GM13976 (cell line): ENCODE results near the gene DNAJC15.

Source experiments
- DNase-seq: peaks from one replicate; pipeline ENCODE4 v3.0.0; 2012; ENCODE audit warnings: low spot score
- in situ Hi-C: fragments of 300-500 bp; cut with MboI; formaldehyde crosslinking; loops from one replicate; pipeline ENCODE4 v1.12.0; 2022; ENCODE audit warnings: low sequenced_read_pairs, mixed read lengths, inconsistent platforms; ENCODE audit not compliant: unreplicated experiment
- TF ChIP-seq, protein P1 (sequence below): IDR thresholded peaks from 2 replicates; pipeline ENCODE4 v1.5.1; 2012; ENCODE audit warnings: borderline replicate concordance, mild to moderate bottlenecking; ENCODE audit not compliant: insufficient read depth; ENCODE audit errors: extremely low read depth, missing control alignments, control extremely low read depth

The DNAJC15 gene

DNA sequence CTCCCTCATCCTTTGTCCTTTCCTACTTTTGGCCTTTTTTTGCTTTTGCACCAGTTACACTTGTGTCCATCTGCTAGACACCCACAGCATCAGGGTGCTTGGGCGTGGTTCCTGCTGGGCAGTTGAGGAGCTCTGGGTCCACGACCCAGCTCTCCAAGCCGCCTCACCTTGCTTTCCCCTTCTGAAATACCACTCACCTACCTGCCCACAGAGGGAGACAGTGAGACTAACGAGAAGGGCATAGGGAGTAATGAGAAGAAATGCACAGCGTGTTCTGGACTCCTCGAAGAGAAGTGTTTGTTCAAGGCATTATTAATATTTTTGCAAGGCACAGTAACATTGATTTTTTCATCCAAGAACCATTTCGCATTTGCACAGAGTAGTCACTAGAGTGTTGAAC lies 92.9 kb downstream of the DNAJC15 start:
- in situ Hi-C loops, result no loop called here
- TF ChIP-seq, protein P1, sequence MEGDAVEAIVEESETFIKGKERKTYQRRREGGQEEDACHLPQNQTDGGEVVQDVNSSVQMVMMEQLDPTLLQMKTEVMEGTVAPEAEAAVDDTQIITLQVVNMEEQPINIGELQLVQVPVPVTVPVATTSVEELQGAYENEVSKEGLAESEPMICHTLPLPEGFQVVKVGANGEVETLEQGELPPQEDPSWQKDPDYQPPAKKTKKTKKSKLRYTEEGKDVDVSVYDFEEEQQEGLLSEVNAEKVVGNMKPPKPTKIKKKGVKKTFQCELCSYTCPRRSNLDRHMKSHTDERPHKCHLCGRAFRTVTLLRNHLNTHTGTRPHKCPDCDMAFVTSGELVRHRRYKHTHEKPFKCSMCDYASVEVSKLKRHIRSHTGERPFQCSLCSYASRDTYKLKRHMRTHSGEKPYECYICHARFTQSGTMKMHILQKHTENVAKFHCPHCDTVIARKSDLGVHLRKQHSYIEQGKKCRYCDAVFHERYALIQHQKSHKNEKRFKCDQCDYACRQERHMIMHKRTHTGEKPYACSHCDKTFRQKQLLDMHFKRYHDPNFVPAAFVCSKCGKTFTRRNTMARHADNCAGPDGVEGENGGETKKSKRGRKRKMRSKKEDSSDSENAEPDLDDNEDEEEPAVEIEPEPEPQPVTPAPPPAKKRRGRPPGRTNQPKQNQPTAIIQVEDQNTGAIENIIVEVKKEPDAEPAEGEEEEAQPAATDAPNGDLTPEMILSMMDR, result no peak
- no peak for DNase-seq

GRCh38 chr13:43118521-43118920 lies 95.1 kb downstream of the DNAJC15 start:
- in situ Hi-C loops, result no loop called here
- TF ChIP-seq, protein P1, result no peak
- no peak for DNase-seq

DNA sequence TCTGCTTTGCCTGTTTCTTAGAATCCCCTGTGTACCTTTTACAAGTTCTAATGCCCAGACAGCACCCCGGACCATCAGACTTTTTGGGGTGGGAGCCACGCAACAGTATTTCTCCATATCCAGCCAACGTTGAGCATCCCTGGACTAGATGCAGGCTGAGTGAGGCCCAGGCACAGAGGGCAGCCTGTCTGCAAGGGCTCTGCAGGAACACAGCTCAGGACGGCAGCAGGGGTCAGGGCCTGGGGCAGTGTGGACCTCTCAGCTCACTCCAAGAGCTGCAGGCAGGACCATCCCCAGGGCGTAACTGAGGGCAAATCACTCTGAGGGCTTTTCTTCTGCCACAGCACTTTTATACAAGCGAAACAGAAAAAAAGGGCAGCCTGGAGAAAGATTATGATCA lies 95.8 kb downstream of the DNAJC15 start:
- no peak for DNase-seq
- TF ChIP-seq, protein P1, result no peak
- in situ Hi-C loops, result no loop called here

DNA sequence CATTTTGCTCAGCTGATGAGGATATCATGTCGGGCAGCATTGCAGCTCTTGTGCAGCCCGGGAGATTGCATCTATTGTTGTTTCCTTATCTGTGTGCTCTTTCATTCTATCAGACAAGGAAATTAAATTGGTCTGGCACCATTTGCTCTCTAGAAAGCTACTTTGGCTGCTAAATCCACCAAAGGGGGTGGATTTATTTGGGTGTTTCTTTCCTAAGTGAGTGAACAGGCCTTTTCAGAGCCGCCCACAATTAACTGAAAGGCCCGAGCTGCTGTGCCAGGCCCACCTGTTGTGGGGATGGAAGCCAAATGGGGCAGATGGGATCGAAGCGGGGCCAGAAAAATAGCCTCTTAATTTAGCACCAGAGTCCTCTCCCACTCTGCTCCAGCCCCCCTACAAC lies 99.4 kb downstream of the DNAJC15 start:
- in situ Hi-C loops, result no loop called here
- TF ChIP-seq, protein P1, result no peak
- DNase-seq, result no peak

DNA sequence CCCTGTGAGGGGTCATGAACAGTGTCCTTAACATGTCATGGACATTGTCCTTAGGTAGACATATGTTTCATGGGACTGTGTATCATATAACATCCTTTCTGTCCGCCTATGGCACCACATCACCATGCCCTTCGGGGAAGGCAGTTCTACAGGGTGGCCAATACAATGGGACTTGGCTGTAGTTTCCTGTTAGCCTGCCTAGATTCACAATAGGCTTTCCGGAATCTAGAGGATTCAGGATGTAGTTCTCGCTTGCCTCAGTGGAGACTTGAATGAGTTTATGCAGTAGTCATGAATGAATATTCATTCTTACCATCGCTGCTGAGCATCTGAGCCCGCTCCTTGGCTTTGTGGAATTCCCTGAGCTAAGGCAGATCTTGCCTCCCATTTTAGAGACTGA lies 100.5 kb downstream of the DNAJC15 start:
- no peak for DNase-seq
- TF ChIP-seq, protein P1, result no peak
- in situ Hi-C loops, result no loop called here

GRCh38 chr13:43124490-43124889 lies 101.1 kb downstream of the DNAJC15 start:
- TF ChIP-seq, protein P1, result no peak
- in situ Hi-C loops, result no loop called here
- no peak for DNase-seq

- DNase-seq, result no peak
- in situ Hi-C loops, result no loop called here
- TF ChIP-seq, protein P1, result no peak
Measured at GRCh38 chr13:43126420-43126819, 103.0 kb downstream of the DNAJC15 start.
